ENCODE measurements around the gene RASGRF2.

DNA sequence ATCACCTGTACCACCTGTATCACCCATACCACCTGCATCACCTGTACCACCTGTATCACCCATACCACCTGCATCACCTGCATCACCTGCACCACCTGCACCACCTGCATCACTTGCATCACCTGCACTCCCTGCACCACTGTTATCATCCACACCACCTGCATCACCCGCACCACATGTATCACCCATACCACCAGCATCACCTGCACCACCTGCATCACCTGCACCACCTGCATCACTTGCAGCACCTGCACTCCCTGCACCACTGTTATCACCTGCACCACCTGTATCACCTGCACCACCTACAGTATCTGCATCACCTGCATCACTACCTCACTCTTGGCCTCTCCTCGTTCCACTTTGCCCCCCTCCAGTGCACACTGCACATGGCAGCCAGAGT is 209.8 kb downstream of the RASGRF2 start:
- TF ChIP-seq, protein P1, sequence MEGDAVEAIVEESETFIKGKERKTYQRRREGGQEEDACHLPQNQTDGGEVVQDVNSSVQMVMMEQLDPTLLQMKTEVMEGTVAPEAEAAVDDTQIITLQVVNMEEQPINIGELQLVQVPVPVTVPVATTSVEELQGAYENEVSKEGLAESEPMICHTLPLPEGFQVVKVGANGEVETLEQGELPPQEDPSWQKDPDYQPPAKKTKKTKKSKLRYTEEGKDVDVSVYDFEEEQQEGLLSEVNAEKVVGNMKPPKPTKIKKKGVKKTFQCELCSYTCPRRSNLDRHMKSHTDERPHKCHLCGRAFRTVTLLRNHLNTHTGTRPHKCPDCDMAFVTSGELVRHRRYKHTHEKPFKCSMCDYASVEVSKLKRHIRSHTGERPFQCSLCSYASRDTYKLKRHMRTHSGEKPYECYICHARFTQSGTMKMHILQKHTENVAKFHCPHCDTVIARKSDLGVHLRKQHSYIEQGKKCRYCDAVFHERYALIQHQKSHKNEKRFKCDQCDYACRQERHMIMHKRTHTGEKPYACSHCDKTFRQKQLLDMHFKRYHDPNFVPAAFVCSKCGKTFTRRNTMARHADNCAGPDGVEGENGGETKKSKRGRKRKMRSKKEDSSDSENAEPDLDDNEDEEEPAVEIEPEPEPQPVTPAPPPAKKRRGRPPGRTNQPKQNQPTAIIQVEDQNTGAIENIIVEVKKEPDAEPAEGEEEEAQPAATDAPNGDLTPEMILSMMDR (IDR thresholded peaks at IDR 0.05; ENCODE audit: insufficient read depth, low read length), result no peak
- TF ChIP-seq, protein P2, sequence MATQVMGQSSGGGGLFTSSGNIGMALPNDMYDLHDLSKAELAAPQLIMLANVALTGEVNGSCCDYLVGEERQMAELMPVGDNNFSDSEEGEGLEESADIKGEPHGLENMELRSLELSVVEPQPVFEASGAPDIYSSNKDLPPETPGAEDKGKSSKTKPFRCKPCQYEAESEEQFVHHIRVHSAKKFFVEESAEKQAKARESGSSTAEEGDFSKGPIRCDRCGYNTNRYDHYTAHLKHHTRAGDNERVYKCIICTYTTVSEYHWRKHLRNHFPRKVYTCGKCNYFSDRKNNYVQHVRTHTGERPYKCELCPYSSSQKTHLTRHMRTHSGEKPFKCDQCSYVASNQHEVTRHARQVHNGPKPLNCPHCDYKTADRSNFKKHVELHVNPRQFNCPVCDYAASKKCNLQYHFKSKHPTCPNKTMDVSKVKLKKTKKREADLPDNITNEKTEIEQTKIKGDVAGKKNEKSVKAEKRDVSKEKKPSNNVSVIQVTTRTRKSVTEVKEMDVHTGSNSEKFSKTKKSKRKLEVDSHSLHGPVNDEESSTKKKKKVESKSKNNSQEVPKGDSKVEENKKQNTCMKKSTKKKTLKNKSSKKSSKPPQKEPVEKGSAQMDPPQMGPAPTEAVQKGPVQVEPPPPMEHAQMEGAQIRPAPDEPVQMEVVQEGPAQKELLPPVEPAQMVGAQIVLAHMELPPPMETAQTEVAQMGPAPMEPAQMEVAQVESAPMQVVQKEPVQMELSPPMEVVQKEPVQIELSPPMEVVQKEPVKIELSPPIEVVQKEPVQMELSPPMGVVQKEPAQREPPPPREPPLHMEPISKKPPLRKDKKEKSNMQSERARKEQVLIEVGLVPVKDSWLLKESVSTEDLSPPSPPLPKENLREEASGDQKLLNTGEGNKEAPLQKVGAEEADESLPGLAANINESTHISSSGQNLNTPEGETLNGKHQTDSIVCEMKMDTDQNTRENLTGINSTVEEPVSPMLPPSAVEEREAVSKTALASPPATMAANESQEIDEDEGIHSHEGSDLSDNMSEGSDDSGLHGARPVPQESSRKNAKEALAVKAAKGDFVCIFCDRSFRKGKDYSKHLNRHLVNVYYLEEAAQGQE (IDR thresholded peaks at IDR 0.05; ENCODE audit: insufficient replicate concordance, low read depth), result no peak
- TF ChIP-seq GABPA (IDR thresholded peaks at IDR 0.05; ENCODE audit: low read depth), result no peak
- TF ChIP-seq POLR2AphosphoS5 (IDR thresholded peaks at IDR 0.05; ENCODE audit: low read depth), result no peak
- TF ChIP-seq SPI1 (IDR thresholded peaks at IDR 0.05; ENCODE audit: borderline replicate concordance, low read depth), result no peak
